Fibroblast of mammary gland (primary cell): ENCODE data around the gene ANO7.
A peak's percentile ranks its signal among the peaks of the same experiment; 100 is the strongest.

Source experiments
- DNase-seq: peaks from one replicate; pipeline ENCODE4 v3.0.0-alpha.2; 2010; ENCODE audit warnings: low read depth
- H3K4me3 ChIP-seq: 2 replicates; pipeline ENCODE4 v1.5.1; 2011; ENCODE audit warnings: low read depth, mild to moderate bottlenecking, low read length, moderate library complexity; ENCODE audit not compliant: control insufficient read depth
- CTCF ChIP-seq: conservative IDR thresholded peaks from 2 replicates; pipeline ENCODE4 v1.5.1; 2011; ENCODE audit warnings: low read depth, low read length, inconsistent platforms; ENCODE audit not compliant: control insufficient read depth, insufficient read depth

The ANO7 gene

GRCh38 chr2:241168366-241168765 is 20.1 kb upstream of the ANO7 start:
- DNase-seq = no peak
- H3K4me3 ChIP-seq = no peak overlapping the region
- no peak for TF ChIP-seq CTCF

DNA sequence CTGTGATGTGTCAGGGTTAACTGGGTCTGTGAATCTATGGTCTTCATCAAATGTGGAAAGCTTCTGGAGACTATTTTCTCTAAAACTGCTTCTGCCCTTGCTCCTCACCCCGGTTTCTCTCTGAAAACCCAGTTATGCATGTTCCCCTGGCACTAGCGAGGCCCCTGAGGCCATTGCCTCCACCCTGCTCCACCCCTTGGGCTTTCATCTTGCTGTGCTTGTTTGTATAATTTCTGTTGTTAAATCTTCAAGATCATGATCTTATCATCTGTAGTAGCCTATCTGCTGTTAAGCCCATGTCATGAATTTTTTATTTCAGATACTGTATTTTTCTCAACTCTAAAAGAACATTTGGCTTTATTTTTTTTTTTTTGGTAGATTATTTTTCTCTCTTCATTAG is 14.9 kb upstream of the ANO7 start:
- no peak for DNase-seq
- no peak overlapping the region for H3K4me3 ChIP-seq
- TF ChIP-seq CTCF = no peak

- H3K4me3 ChIP-seq = no peak overlapping the region
- no peak for DNase-seq
- TF ChIP-seq CTCF = no peak
Measured at GRCh38 chr2:241177526-241178334, 10.7 kb upstream of the ANO7 start.

GRCh38 chr2:241178961-241179360 is 9.5 kb upstream of the ANO7 start:
- DNase-seq = no peak
- no peak for TF ChIP-seq CTCF
- H3K4me3 ChIP-seq = no peak overlapping the region

DNA sequence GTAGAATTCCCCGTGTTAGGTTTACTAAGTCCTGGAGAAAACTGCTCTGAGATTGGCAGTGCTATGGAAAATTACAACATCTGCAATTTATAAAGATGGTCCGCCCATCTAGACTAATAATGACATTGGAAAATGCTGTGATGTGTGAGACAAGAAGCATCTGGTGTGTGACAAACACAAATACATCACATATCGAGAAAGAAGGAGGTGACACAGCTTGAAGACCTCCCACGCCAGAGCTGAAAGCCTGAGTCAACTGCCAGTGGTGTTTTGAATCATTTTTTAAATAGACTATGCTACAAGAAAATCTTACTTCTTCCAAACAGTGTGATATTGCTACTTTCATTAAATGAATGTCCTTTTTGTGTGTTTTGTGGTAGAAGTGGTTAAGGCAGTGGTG is 8.6 kb upstream of the ANO7 start:
- no peak for TF ChIP-seq CTCF
- DNase-seq = peak; percentile 31
- H3K4me3 ChIP-seq = no peak overlapping the region

DNA sequence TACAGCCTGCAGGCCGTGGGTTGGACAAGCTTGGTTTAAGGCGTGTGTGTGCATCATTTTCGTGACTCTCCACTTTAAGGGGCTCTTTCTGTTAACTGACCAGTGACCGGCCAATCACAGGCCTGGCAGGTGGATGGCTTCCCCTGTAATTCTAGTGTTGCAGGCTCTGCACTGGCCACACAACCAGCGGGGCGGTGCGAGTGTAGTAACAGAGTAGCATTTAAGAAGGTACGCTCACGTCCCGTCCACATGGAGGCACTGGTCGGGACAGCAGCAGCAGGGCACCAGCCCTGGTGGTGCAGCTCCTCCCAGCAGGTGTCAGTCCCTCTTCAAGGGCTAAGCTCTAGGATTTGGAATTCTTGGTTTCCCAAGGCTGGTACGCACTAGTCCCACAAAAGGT is 8.0 kb upstream of the ANO7 start:
- TF ChIP-seq CTCF = no peak
- no peak overlapping the region for H3K4me3 ChIP-seq
- DNase-seq = no peak
